ENCODE data around the gene WNT3.

The WNT3 gene

GRCh38 chr17:46853896-46854444 lies 35.5 kb upstream of the WNT3 start:
- Histone ChIP-seq H3K36me3 (ENCODE audit: low read depth) (no peaks in the 10 kb centered on the region), H3K27me3 (ENCODE audit: insufficient read depth, poor library complexity, severe bottlenecking) (peaks cover 30% of the 10 kb centered on the region), H3K27ac (ENCODE audit: poor library complexity, severe bottlenecking) (no peak overlapping the region), H3K9me3 (ENCODE audit: severe bottlenecking) (no peaks in the 10 kb centered on the region), H3K4me1 (ENCODE audit: insufficient read depth, poor library complexity, severe bottlenecking) (no peaks in the 10 kb centered on the region), H3K4me3 (ENCODE audit: severe bottlenecking) (no peak overlapping the region)
- no peak for TF ChIP-seq CTCF (IDR thresholded peaks at IDR 0.05; ENCODE audit: poor library complexity, severe bottlenecking)
- no peak for ATAC-seq (ENCODE audit: low read depth)
- no peak for DNase-seq (ENCODE audit: low spot score)

GRCh38 chr17:46851029-46851741 lies 32.7 kb upstream of the WNT3 start, which contains the start of gene WNT9B:
Gene WNT9B (plus strand): TSS chr17:46851583. CDS start chr17:46851639, 56 bp downstream.
- TF ChIP-seq CTCF (IDR thresholded peaks at IDR 0.05; ENCODE audit: poor library complexity, severe bottlenecking) = peak; percentile 31
- Histone ChIP-seq H3K27me3 (ENCODE audit: insufficient read depth, poor library complexity, severe bottlenecking) (peaks cover 30% of the 10 kb centered on the region), H3K9me3 (ENCODE audit: severe bottlenecking) (no peaks in the 10 kb centered on the region), H3K36me3 (ENCODE audit: low read depth) (no peaks in the 10 kb centered on the region), H3K27ac (ENCODE audit: poor library complexity, severe bottlenecking) (no peak within 1 kb of the TSS), H3K4me3 (ENCODE audit: severe bottlenecking) (peak within 1 kb of the TSS; percentile 32), H3K4me1 (ENCODE audit: insufficient read depth, poor library complexity, severe bottlenecking) (no peaks in the 10 kb centered on the region)
- ATAC-seq (ENCODE audit: low read depth) = peak; percentile 72
- no peak for DNase-seq (ENCODE audit: low spot score)

- no peaks in the 10 kb centered on the region for H3K4me1 ChIP-seq (ENCODE audit: insufficient read depth, poor library complexity, severe bottlenecking)
- no peaks in the 10 kb centered on the region for H3K36me3 ChIP-seq (ENCODE audit: low read depth)
- H3K9me3 ChIP-seq (ENCODE audit: severe bottlenecking) = no peaks in the 10 kb centered on the region
- H3K27me3 ChIP-seq (ENCODE audit: insufficient read depth, poor library complexity, severe bottlenecking) = peaks cover 30% of the 10 kb centered on the region
- H3K4me3 ChIP-seq (ENCODE audit: severe bottlenecking) = no peak overlapping the region
- H3K27ac ChIP-seq (ENCODE audit: poor library complexity, severe bottlenecking) = no peak overlapping the region
- no peak for DNase-seq (ENCODE audit: low spot score)
- ATAC-seq (ENCODE audit: low read depth) = no peak
- no peak for TF ChIP-seq CTCF (IDR thresholded peaks at IDR 0.05; ENCODE audit: poor library complexity, severe bottlenecking)
Measured at GRCh38 chr17:46850688-46851028, 32.2 kb upstream of the WNT3 start.

GRCh38 chr17:46848534-46848933 lies 30.0 kb upstream of the WNT3 start:
- TF ChIP-seq CTCF (IDR thresholded peaks at IDR 0.05; ENCODE audit: poor library complexity, severe bottlenecking) = no peak
- no peaks in the 10 kb centered on the region for H3K36me3 ChIP-seq (ENCODE audit: low read depth)
- no peak overlapping the region for H3K27ac ChIP-seq (ENCODE audit: poor library complexity, severe bottlenecking)
- no peaks in the 10 kb centered on the region for H3K4me1 ChIP-seq (ENCODE audit: insufficient read depth, poor library complexity, severe bottlenecking)
- ATAC-seq (ENCODE audit: low read depth) (peak; percentile 17; the same call in 1 of the 3 replicates), DNase-seq (ENCODE audit: low spot score) (no peak)
- H3K4me3 ChIP-seq (ENCODE audit: severe bottlenecking) = no peak overlapping the region
- H3K27me3 ChIP-seq (ENCODE audit: insufficient read depth, poor library complexity, severe bottlenecking) = peaks cover 30% of the 10 kb centered on the region
- no peaks in the 10 kb centered on the region for H3K9me3 ChIP-seq (ENCODE audit: severe bottlenecking)

Measured in RWPE2 (cell line).